WTC11 (cell line): ENCODE measurements around the gene PPP1R27.

Experiments used
- ATF3 ChIP-seq: sonication (generic); formaldehyde crosslinking; conservative IDR thresholded peaks from 2 replicates; pipeline ENCODE4 v1.8.1; 2022; ENCODE audit warnings: mild to moderate bottlenecking, missing genetic modification reagents
- CREB1 ChIP-seq: sonication (generic); formaldehyde crosslinking; IDR thresholded peaks from 2 replicates; pipeline ENCODE4 v1.8.0; 2023; ENCODE audit warnings: mild to moderate bottlenecking, missing genetic modification reagents
- CTCF ChIP-seq: fragments of 200-600 bp; IDR thresholded peaks from 2 replicates; pipeline ENCODE4 v1.8.0; 2022; ENCODE audit warnings: antibody characterized with exemption
- EMX1 ChIP-seq: fragments of 250-450 bp; sonication (Bioruptor Pico); IDR thresholded peaks from 2 replicates; pipeline ENCODE4 v1.8.0; 2021; ENCODE audit warnings: mild to moderate bottlenecking
- FOXP1 ChIP-seq: sonication (generic); formaldehyde crosslinking; IDR thresholded peaks from 2 replicates; pipeline ENCODE4 v1.8.0; 2022; ENCODE audit warnings: missing genetic modification reagents, mild to moderate bottlenecking, moderate library complexity, borderline replicate concordance
- JUN ChIP-seq: sonication (generic); formaldehyde crosslinking; IDR thresholded peaks from 2 replicates; pipeline ENCODE4 v1.8.0; 2023; ENCODE audit warnings: mild to moderate bottlenecking, missing genetic modification reagents
- NR1H2 ChIP-seq: sonication (generic); formaldehyde crosslinking; IDR thresholded peaks from 2 replicates; pipeline ENCODE4 v1.9.0; 2021; ENCODE audit warnings: mild to moderate bottlenecking, moderate library complexity, missing genetic modification reagents
- NR3C1 ChIP-seq: sonication (generic); formaldehyde crosslinking; conservative IDR thresholded peaks from 2 replicates; pipeline ENCODE4 v1.8.1; 2023; ENCODE audit warnings: low read depth, mild to moderate bottlenecking, missing genetic modification reagents
- PREB ChIP-seq: sonication (generic); formaldehyde crosslinking; IDR thresholded peaks from 2 replicates; pipeline ENCODE4 v1.8.1; 2022; ENCODE audit warnings: mild to moderate bottlenecking, missing genetic modification reagents, moderate library complexity, borderline replicate concordance
- SMAD3 ChIP-seq: sonication (generic); formaldehyde crosslinking; IDR thresholded peaks from 2 replicates; pipeline ENCODE4 v1.8.0; 2022; ENCODE audit warnings: missing genetic modification reagents, mild to moderate bottlenecking, borderline replicate concordance
- STAT6 ChIP-seq: sonication (generic); formaldehyde crosslinking; conservative IDR thresholded peaks from 2 replicates; pipeline ENCODE4 v1.8.1; 2023; ENCODE audit warnings: mild to moderate bottlenecking, low read depth, missing genetic modification reagents, moderate library complexity
- ZNF232 ChIP-seq: sonication (generic); formaldehyde crosslinking; IDR thresholded peaks from 2 replicates; pipeline ENCODE4 v1.8.0; 2022; ENCODE audit warnings: mild to moderate bottlenecking, missing genetic modification reagents
- ZNF263 ChIP-seq: sonication (generic); formaldehyde crosslinking; IDR thresholded peaks from 2 replicates; pipeline ENCODE4 v1.8.1; 2022; ENCODE audit warnings: low read depth, mild to moderate bottlenecking, moderate library complexity, missing genetic modification reagents

- no peak for TF ChIP-seq SMAD3 (CRISPR knock-in tag)
- no peak for TF ChIP-seq CTCF
- no peak for TF ChIP-seq ATF3
- TF ChIP-seq JUN (CRISPR knock-in tag) = no peak
- no peak for TF ChIP-seq NR3C1
- TF ChIP-seq NR1H2 (CRISPR knock-in tag) = no peak
- TF ChIP-seq ZNF263 (CRISPR knock-in tag) = no peak
- TF ChIP-seq PREB (CRISPR knock-in tag) = no peak
- no peak for TF ChIP-seq FOXP1 (CRISPR knock-in tag)
- no peak for TF ChIP-seq EMX1 (CRISPR knock-in tag)
- no peak for TF ChIP-seq ZNF232
- no peak for TF ChIP-seq CREB1 (CRISPR knock-in tag)
- no peak for TF ChIP-seq STAT6 (CRISPR knock-in tag)
Measured at GRCh38 chr17:81801327-81801726, 33.5 kb downstream of the PPP1R27 start.
